ENCODE data around the gene TRAF4. TPM values are rescaled to one million over a fixed set of nuclear protein-coding genes. Genes with fewer than 3 reads are reported as not detected.

Gene TRAF4
- 60.8 and 82.5 TPM in 2 replicates for total RNA-seq

GRCh38 chr17:28743243-28744103 is at the start of gene TRAF4:
Gene TRAF4, plus strand, starts transcription at chr17:28744011. Its CDS starts 102 bp downstream, at chr17:28744113.

GRCh38 chr17:28711723-28712031 is 32.1 kb upstream of the TRAF4 start, which contains the start of gene PROCA1:
Gene PROCA1, minus strand, starts transcription at chr17:28711888. Its CDS starts 228 bp downstream, at chr17:28711660.

GRCh38 chr17:28717578-28718332 is 26.1 kb upstream of the TRAF4 start, which contains the start of gene RAB34:
Gene RAB34, minus strand, starts transcription at chr17:28717868. Its CDS starts 602 bp downstream, at chr17:28717266.

GRCh38 chr17:28726226-28726626 is 17.6 kb upstream of the TRAF4 start, which contains the start of gene TLCD1:
Gene TLCD1, minus strand, starts transcription at chr17:28726233. Its CDS starts 136 bp downstream, at chr17:28726097.

GRCh38 chr17:28728364-28729200 is 15.2 kb upstream of the TRAF4 start, which contains the start of gene NEK8:
Gene NEK8, plus strand, starts transcription at chr17:28728788. Its CDS starts 26 bp downstream, at chr17:28728814.

Other genes starting within 250 kb of the TRAF4 start
- gene FOXN1, start 237.7 kb upstream of the TRAF4 start, total RNA-seq = 0.04 and 0.08 TPM in 2 replicates
- gene UNC119, start 191.4 kb upstream of the TRAF4 start, total RNA-seq = 28.3 and 35.6 TPM in 2 replicates
- 39.9 and 70.3 TPM in 2 replicates for gene PIGS, start 172.5 kb upstream of the TRAF4 start, total RNA-seq
- 50.5 and 61.6 TPM in 2 replicates for gene ALDOC, start 167.1 kb upstream of the TRAF4 start, total RNA-seq
- 16.9 and 49.8 TPM in 2 replicates for gene SPAG5, start 145.0 kb upstream of the TRAF4 start, total RNA-seq
- 0.38 and 3.0 TPM in 2 replicates for gene RSKR, start 129.8 kb upstream of the TRAF4 start, total RNA-seq
- gene BLTP2, start 98.9 kb upstream of the TRAF4 start, total RNA-seq = 93.2 and 116 TPM in 2 replicates
- gene SDF2, start 82.1 kb upstream of the TRAF4 start, total RNA-seq = 36.5 and 43.7 TPM in 2 replicates
- 16.2 and 19.1 TPM in 2 replicates for gene SUPT6H, start 81.8 kb upstream of the TRAF4 start, total RNA-seq
- 1.3 TPM in 1 of 2 replicates, not detected in the other for gene PROCA1, start 32.1 kb upstream of the TRAF4 start, total RNA-seq
- gene RAB34, start 26.1 kb upstream of the TRAF4 start, total RNA-seq = 224 and 238 TPM in 2 replicates
- 987 and 1,126 TPM in 2 replicates for gene RPL23A, start 24.0 kb upstream of the TRAF4 start, total RNA-seq
- 9.4 and 20.7 TPM in 2 replicates for gene TLCD1, start 17.8 kb upstream of the TRAF4 start, total RNA-seq
- gene NEK8, start 15.2 kb upstream of the TRAF4 start, total RNA-seq = 0.76 and 3.2 TPM in 2 replicates
- 8.7 and 9.3 TPM in 2 replicates for gene FAM222B, start 98.8 kb downstream of the TRAF4 start, total RNA-seq
- gene ERAL1, start 111.0 kb downstream of the TRAF4 start, total RNA-seq = 43.0 and 78.7 TPM in 2 replicates
- 94.7 and 97.4 TPM in 2 replicates for gene FLOT2, start 153.7 kb downstream of the TRAF4 start, total RNA-seq
- gene DHRS13, start 159.1 kb downstream of the TRAF4 start, total RNA-seq = 7.7 and 12.0 TPM in 2 replicates
- gene PHF12, start 207.5 kb downstream of the TRAF4 start, total RNA-seq = 7.8 and 14.0 TPM in 2 replicates